GM13977 (cell line): ENCODE measurements around the gene MMS19.

Experiments
- DNase-seq: peaks from one replicate; pipeline ENCODE4 v3.0.0; 2012; ENCODE audit warnings: low spot score
- in situ Hi-C: fragments of 300-500 bp; cut with MboI; formaldehyde crosslinking; loops from one replicate; pipeline ENCODE4 v1.12.0; 2022; ENCODE audit warnings: low sequenced_read_pairs, low pct_unique_long_range_greater_than_20kb, mixed read lengths, inconsistent platforms; ENCODE audit not compliant: unreplicated experiment
- TF ChIP-seq, protein P1 (sequence below): IDR thresholded peaks from 2 replicates; pipeline ENCODE4 v1.5.1; 2012; ENCODE audit warnings: mild to moderate bottlenecking, control low read depth; ENCODE audit not compliant: insufficient read depth; ENCODE audit errors: extremely low read depth, missing control alignments

The MMS19 gene

GRCh38 chr10:97468162-97468561, 30.1 kb downstream of the MMS19 start:
- no peak for DNase-seq
- in situ Hi-C loops = no loop called here
- TF ChIP-seq, protein P1, sequence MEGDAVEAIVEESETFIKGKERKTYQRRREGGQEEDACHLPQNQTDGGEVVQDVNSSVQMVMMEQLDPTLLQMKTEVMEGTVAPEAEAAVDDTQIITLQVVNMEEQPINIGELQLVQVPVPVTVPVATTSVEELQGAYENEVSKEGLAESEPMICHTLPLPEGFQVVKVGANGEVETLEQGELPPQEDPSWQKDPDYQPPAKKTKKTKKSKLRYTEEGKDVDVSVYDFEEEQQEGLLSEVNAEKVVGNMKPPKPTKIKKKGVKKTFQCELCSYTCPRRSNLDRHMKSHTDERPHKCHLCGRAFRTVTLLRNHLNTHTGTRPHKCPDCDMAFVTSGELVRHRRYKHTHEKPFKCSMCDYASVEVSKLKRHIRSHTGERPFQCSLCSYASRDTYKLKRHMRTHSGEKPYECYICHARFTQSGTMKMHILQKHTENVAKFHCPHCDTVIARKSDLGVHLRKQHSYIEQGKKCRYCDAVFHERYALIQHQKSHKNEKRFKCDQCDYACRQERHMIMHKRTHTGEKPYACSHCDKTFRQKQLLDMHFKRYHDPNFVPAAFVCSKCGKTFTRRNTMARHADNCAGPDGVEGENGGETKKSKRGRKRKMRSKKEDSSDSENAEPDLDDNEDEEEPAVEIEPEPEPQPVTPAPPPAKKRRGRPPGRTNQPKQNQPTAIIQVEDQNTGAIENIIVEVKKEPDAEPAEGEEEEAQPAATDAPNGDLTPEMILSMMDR = no peak

- DNase-seq = no peak
- TF ChIP-seq, protein P1 = no peak
- in situ Hi-C loops = no loop called here
These were observed 31.5 kb downstream of the MMS19 start for GRCh38 chr10:97466755-97467154.

- TF ChIP-seq, protein P1 = no peak
- in situ Hi-C loops = no loop called here
- no peak for DNase-seq
These were observed 32.2 kb downstream of the MMS19 start for GRCh38 chr10:97465982-97466381.

- TF ChIP-seq, protein P1 = no peak
- in situ Hi-C loops = no loop called here
- no peak for DNase-seq
These were observed 34.0 kb downstream of the MMS19 start for GRCh38 chr10:97464226-97464625.

- TF ChIP-seq, protein P1 = peak; percentile 76
- peak; percentile 48 for DNase-seq
- in situ Hi-C loops = no loop called here
These were observed 34.7 kb downstream of the MMS19 start for GRCh38 chr10:97463363-97464132.

DNA sequence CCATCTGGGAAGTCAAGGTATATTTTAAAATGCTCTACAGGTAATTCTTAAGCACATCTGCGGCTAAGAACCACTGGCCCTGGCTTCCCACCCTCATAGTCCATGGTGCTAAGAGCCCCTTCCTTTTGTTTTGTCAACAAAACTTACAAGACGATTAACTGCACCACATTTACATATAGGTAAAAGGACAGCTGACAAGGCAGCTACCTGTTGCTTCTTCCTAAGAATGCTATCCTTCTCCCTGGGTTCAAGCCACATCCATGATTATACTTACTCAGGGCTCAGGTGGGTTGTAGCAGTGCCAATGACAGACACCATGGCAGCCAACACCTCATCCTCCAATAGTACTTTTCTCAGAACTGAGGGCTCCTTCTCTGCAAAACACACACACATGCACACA, 35.9 kb downstream of the MMS19 start:
- TF ChIP-seq, protein P1 = no peak
- in situ Hi-C loops = no loop called here
- DNase-seq = no peak
